AG08396 (cell line): Measurements from ENCODE around the gene PDCD1LG2.
A peak's percentile ranks its signal among the peaks of the same experiment; 100 is the strongest.
"Not testable (repeated sequence)": the region's sequence is repeated elsewhere in the genome, so short reads cannot be mapped to it uniquely, and the experiment has no call there.

Experiments
- DNase-seq: peaks from one replicate; pipeline ENCODE4 v3.0.0; 2012; ENCODE audit warnings: low spot score, mixed read lengths

Gene PDCD1LG2

DNA sequence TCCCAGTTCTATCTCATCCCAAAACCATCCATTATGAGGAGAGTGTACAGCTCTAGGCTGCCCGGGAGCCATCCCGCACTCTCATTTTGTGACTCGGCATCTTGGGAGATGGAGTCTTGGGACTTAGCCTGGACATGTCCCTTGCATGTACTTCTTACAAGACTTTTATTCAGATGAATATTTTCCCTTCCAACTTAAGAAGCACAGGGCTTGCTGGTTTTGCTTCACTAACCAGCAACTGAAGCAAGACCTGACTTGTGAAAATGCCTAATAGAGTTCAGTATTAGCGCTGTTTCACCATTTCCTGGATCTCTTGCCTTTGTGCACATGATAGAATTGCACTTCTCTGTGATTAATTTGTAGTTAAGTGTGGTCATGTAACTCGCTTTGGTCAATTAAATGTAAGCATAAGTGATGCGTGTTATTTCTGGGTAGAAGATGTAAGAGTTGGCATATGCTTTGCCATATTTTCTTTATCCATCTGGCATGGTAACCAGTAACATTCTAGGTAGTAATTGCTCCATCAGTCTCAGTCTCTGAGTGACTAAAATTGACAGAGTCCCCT lies 55.8 kb downstream of the PDCD1LG2 start:
- DNase-seq = no peak

DNA sequence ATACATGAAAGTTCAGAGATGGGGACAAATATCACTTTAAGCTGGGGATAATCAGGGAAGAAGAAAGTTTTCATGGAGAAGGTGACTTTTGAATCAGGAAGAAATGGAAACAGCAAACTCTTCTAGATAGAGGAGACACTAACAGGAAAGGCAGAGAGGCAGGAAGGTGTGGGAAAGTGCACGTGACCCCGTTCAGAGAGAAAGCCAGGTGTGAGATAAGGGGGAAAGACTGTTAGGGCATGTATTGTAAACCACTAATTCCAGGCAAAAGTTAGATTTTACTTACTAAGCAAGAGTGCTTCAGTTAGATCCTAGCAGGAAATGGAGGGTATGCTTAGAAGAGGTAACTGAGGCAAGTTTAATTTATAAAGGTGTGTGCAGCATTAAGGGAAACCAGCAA lies 58.5 kb downstream of the PDCD1LG2 start:
- no peak for DNase-seq

DNA sequence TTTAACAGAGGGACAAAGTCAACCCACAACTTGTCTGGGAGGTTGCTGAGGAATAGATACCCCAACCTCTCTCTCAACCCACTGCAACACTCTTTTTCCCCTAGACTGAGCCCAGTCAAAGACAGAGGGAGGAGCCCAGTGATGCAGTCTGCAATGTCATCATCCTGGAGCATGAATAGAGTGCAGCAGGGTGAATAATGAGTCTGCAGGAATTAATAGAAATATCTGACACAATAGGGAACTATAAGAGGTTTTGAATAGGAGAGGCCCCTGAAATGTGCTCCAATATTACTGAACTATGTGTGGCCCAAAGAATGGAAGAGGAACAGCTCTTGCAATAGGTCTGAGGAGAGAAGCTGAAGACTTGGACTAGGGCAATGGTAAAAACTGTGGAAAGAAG lies 59.1 kb downstream of the PDCD1LG2 start:
- no peak for DNase-seq

DNA sequence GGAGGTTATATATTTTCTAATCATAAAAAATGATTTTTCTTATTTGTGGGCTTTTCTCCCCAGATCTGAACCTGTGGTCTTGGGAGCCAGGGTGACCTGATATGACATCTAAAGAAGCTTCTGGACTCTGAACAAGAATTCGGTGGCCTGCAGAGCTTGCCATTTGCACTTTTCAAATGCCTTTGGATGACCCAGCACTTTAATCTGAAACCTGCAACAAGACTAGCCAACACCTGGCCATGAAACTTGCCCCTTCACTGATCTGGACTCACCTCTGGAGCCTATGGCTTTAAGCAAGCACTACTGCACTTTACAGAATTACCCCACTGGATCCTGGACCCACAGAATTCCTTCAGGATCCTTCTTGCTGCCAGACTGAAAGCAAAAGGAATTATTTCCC lies 59.6 kb downstream of the PDCD1LG2 start:
- no peak for DNase-seq

DNA sequence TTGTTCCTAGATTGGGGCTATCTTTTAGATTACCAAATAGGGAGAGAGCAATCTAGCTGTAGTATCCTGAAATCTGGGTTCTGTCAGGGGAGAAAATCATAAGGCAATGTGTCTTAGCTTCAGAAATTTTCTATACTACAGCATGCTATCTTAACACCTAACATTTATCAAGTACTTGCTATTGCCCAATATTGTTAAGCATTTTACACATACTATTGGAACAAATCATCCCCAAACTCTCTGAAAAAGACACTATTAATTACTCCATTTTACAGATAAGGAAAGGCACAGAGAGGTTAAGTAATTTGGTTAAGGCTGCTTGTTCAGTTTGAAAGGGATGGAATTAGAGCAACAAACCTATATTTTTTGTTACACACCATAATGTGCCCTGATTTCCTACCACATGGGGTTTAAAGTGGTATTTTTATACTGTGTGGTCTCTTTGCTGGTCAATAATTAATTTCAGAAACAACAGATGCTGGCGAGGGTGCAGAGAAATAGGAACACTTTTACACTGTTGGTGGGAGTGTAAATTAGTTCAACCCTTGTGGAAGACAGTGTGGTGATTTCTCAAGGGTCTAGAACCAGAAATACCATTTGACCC lies 61.4 kb downstream of the PDCD1LG2 start:
- DNase-seq = no peak

DNA sequence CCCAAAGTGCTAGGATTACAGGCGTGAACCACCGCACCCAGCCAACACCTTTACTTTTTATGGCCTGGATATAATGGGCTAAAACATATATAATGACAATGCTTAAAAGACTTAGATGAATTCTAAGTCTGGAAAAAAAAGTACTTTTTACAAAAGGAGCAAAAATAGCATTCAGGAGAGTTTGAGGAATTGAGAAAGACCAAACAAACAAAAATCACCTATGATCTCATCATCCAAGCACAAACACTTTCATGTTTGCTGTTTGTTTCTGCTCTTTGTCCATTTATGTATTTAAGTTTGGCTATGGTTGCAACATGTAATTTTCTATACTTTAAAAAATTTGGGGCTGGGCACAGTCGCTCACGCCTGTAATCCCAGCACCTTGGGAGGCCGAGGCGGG lies 63.8 kb downstream of the PDCD1LG2 start:
- no peak for DNase-seq

DNA sequence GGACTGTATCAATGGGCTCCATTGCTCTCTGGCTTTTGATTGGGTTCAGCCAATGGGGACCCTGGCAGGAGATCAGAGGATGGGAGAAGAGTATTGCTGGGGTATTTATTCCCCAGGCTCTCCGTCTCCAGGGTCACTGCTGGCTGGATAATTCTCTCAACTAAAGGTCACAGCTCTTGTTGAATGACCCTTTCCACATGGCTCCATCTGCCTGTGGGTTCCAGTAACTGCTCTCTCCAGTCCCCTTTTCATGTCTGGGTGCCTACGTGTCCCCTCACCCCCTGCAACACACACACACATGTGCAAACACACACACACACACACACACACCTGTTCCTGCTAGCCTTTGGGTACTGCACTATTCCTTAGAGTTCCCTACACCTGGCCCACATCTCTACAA lies 64.7 kb downstream of the PDCD1LG2 start:
- DNase-seq = no peak

DNA sequence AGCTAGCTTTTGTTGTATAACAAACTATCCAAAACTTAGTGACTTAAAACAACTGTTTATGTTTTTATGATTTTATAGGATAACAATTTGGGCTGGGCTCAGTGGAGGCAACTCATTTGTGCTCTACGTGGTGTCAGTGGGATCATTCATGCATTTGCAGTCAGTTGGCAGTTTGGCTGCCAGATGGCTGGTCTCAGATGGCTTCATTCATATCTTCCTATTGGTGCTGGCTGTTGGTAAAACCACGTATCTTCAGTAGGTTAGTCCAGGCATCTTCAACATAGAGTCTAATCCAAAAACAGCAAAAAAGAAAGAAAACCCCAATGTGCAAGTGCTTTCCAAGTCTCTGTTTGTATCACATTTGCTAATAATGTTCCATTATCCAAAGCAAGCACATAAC lies 66.9 kb downstream of the PDCD1LG2 start:
- DNase-seq = no peak

DNA sequence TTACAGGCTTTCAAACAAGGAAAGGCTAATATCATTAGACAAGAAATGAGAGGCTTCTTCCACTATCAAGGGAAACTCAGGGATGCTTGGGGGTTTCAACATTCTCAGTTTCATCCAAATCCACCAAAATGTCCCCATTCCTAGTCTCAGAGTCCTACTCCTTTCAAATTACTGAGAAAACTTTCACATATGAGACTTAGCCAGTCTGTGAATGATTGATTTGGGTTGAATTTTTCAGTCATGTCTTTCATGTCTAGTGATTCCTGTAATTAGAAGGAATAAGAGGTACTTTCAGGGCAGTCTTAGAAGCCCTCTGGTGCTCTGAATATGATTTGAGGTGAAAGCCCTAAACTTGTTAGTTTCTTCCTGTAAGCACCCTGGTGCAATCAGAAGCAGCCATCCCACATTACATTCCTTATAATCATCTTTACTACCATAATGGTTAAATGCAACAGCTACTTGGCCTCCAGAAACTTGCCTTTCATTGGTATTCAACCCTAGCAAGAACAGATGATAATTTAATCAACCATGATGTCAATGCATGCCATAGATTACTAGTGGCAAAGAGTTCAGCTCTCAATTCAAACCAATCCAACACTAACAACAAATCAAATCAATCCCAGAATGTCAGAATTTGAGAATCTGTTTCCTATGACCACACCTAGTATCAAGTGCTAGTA lies 67.8 kb downstream of the PDCD1LG2 start:
- no peak for DNase-seq

DNA sequence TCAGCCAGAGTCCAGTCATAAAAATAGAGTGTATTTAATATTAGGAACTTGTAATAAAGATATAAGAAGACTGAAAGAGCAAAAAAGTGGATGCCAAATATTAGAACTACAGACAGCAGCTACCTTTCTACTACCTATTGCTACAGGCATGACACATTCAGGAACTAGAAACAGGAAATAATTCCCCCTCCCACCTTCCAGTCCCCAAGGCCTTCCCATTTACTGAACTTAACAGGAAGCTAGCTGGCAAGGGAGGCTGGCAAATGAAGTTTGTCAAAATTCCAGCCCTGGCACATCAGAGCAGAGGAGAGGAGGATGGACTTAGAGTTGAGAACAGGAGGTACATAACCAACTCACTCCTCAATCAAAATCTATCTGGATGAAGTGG lies 68.4 kb downstream of the PDCD1LG2 start:
- DNase-seq = no peak

DNA sequence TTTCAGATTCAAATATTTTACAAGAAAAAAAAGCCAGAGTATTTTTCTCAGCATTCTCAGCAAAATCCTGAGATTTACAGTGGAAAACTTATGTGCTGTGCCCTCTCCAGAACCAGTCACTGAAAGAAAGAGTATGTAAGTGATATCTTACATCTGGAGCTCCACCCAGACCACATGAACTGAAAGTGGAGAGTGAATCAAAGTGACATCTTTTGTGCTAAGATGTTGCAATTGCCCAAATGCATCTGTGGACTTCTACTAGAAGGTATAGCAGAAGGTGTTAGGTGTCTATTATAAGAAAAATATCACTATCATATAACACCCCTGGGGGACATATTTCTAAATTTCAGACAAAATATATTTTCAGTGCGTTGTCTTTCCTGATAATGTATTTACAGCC lies 69.5 kb downstream of the PDCD1LG2 start:
- no peak for DNase-seq

DNA sequence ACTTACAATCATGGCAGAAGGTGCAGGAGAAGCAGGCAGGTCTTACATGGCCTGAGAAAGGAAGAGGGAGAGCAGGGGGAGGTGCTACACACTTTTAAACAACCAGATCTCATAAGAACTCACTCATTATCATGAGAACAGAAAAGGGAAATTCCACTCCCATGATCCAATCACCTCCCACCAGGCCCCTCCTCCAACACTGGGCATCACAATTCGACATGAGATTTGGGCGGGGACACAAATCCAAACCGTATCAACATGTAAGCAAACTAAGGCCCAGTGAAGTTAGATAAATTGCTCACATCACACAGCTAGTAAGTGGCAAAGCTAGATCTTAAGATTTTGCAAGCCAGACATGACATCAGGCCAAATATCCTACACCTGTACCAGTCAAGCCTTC lies 70.3 kb downstream of the PDCD1LG2 start:
- DNase-seq = no peak

DNA sequence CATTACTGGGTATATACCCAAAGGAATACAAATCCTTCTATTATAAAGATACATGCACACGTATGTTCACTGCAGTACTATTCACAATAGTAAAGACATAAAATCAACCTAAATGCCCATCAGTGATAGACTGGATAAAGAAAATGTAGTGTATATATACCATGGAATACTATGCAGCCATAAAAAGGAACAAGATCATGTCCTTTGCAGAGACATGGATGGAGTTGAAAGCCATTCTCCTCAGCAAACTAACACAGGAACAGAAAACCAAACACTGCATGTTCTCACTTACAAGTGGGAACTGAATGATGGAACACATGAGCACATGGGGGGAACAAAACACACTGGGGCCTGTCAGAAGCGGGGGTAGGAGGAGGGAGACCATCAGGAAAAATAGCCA lies 71.4 kb downstream of the PDCD1LG2 start:
- not testable (repeated sequence) for DNase-seq

DNA sequence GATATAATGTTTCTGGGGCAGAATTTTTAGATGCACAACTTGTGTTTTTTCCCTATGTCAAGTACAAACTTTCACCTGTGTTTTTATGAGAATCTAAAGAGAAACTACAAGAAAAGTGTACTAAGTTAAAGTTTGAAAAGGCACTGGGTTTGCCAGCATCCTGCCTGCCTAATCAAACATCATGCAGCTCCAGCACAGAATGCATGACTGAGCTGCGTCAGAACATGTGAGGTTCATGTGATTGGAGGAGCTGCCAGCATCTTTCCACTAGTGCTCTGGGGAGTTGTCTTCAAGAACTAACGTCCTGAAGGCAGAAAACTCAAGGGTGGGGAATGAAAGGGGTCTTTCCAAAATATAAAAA lies 72.5 kb downstream of the PDCD1LG2 start:
- peak; percentile 53 for DNase-seq

DNA sequence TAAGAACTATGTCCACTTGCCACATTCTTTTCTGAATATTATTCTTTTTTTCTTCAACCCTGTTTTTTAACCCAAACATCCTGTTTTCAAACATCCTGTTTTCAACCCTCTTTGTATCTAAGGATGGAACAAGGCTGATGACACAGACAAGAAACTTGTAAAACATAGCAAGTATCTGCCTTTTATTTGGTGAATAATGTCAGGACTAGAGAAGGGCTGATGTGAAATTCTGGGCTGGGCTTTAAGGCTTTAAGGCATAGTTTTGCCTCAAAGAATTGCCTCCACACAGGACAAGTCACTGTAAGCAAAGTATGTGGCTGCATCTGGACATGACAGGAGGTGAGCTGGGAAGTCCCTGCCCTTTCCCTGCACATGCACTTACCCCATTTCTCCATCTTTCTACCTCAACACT lies 76.1 kb downstream of the PDCD1LG2 start:
- DNase-seq = peak; percentile 10

DNA sequence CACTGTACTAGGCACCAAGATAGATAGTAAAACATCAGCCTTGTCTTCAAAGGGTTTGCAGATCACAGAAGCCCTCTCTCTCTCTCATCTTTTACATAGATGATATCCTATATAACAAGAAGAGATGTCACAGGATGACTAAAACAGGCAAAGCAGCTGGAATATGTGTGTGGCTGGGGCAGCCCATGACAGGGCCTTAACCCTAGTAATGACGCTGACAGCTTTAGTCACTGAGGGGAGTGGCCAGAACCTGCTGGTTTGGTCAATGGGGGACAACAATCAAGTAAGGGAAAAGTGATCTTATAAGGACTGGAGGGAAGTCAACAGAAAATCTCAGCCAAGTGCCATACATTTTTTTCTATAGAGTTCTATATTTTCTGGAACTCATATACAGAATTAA lies 76.7 kb downstream of the PDCD1LG2 start:
- peak; percentile 58 for DNase-seq

DNA sequence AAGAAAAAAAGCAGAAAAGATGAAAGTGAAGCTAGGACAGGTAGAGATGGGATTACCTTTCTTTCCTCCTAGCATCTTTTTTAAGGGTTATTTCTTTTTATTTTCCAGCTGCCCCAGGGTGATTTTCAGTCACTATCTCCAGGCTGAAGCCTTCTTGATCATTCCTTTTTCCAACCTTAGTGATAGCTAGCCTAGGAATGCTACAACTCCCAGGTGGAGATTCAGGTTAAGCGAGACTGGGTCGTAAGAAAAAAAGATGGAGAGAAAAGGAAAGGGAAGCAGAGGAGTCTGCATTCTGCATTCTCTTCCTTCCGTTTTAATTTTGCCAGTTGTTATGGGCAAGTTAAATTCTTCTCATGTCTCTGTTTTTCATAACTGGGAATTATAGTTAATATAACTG lies 81.9 kb downstream of the PDCD1LG2 start:
- DNase-seq = no peak

DNA sequence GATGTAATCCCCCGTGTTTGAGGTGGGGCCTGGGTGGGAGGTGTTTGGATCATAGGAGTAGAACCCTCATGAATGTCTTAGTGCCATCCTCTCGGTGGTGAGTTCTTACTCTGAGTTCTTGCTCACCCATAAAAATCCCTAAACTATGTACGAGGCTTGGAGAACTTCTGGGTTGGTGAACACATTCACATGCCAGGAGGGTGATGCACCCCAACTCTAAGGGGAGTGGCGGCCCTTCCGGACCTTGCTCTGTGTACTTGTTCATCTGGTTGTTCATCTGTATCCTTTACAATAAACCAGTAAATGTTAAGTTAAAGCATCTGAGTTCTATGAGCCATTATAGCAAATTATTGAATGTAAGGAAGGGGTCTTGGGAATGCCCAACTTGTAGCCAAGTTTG lies 82.6 kb downstream of the PDCD1LG2 start:
- no peak for DNase-seq

DNA sequence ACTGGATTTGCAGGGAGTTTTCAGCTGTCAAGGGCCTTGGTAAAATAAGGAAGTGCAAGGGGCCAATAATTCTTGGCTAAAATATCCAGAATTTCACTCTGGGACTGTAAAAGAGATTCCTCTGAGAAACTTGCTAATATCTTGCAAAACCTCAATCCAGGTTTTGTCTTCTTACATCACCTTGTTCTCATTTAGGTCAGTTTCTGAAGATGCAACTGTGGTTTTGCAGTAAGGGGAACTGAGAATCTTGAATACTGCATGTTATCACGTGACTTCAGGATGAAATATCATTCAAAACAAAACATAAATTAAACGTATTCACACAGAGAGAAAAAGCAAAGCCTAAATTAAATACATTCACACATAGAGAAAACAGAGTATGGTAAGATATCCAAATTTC lies 83.6 kb downstream of the PDCD1LG2 start:
- DNase-seq = no peak

DNA sequence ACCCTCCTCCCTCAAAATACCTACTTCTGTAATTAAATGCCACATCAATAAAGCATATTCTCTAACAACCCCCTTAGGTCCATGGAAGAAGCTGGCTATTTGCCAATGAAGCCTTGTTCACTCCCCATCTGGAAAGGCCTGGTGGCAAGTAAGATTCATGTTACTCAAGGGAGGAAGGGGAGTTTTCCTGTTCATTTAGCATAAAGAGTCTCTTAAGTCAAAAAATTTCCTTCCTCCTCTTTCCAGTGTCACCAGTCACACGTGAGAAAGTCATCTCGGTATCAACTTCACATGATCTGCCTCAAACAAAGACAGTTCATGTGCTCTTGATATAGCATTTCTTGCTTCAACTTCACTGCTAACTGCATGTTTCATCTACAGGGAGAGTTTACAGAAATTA lies 85.8 kb downstream of the PDCD1LG2 start:
- no peak for DNase-seq

DNA sequence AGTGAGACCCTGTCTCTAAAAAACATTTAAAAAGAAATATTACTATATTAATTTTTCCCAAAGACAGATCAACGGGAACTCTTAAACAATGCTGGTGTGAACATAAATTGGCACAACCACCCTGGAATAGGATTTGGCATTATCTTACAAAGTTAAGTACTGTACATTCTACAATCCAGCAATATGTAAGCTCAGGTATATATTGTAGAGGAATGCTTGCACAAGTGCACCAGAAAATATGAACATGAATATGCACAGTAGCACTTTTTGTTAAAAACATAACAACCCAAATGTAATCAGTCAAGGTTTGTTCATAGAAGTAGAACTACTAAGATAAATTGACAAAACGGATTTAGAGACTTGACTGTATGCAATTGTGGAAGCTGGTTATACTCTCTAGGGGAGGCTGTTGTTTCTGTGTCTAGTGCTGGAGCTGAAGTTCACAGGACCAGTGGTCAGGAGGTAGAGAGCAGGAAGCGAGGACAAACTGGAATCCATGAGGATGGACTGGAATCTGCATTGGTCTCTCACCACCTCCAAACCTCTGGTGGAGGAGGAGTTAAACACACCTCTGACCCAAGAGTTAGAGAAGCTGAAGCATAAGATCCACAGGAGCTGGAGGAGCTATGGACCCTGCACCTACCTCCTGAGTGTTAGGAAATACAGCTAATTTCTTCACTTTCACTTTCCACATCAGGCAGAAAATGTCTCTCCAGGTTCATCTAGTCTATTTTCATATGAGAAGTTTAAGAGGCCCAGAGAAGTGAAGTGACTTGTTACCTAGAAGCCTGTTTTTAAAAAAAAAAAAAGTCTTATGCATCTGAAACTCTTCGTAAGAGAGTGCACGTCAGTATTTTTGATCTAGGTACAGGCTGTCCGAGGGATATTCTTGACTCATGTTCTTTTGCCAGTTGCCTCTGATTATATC lies 98.2 kb downstream of the PDCD1LG2 start:
- no peak for DNase-seq

DNA sequence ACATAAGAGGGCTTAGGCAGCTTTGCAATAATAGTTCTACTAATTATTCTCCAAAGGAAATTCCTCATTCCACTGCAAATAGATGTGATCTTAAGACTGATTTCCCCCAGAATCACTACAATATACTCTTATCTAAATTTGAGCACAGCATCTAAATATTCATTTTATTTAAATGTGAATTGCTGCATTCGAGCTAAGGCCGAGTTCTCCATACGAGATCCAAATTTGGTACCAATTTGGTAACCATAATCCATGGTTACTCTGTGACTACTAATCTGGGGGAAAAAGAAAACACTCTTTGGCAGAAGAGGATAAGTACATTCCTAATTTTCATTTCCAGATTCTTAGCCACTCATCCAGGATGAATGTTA lies 98.9 kb downstream of the PDCD1LG2 start:
- no peak for DNase-seq

DNA sequence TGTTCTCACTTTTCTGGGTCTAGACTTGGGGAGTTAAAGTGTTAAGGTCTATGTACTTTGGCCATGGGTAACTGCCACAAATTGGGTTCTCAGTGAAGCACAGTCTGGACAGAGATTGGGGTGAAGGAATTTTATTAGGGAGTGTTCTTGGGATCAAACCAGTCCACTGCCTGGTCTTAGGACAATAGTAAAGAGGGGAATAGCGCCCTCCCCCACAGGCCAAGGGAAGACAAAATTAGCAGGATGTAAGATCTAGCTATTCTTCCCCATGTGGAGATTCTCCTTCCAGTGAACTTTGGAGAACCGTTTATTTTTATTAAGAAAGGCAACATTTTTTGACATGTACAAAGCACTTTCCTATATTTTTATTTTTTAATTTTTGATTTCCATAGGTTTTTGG lies 100.2 kb downstream of the PDCD1LG2 start:
- no peak for DNase-seq
